H1 (cell line): Measurements from ENCODE around the gene ERCC6L. TPM values are rescaled to one million over a fixed set of nuclear protein-coding genes. Genes with fewer than 3 reads are reported as not detected.

Experiments used
- CTCF ChIA-PET: fragments of 300-600 bp; sonication (Branson Sonifier 250); formaldehyde crosslinking; loops from one replicate; lab custom pipeline; 2021; ENCODE audit not compliant: partially characterized antibody; lab: Charles Lee
- POLR2A ChIA-PET: fragments of 300-600 bp; sonication (Branson Sonifier 250); formaldehyde crosslinking; loops from one replicate; lab custom pipeline; 2021; ENCODE audit warnings: inconsistent platforms; ENCODE audit not compliant: partially characterized antibody; lab: Charles Lee
- DNase-seq, 2 experiments: peaks; one replicate each; pipeline versions ENCODE4 v3.0.0 to v3.0.0-alpha.2; 2010 to 2022; ENCODE audit warnings: low spot score in 2 of 2, low read depth in 1 of 2, mixed read lengths in 1 of 2
- FAIRE-seq: peaks from 2 replicates; lab custom pipeline; 2011; peaks lifted over from hg19 to GRCh38; lab: Jason Lieb, UNC
- H2AFZ ChIP-seq: 2 replicates; pipeline ENCODE4 v1.8.1; 2012; ENCODE audit warnings: low read length, inconsistent platforms
- H2AK5ac ChIP-seq: 2 replicates; pipeline ENCODE4 v1.6.1; 2013; ENCODE audit warnings: low read depth, low read length
- H2BK120ac ChIP-seq: replicated peaks from 2 replicates; pipeline ENCODE3; 2013; ENCODE audit warnings: low read depth, low read length, inconsistent platforms
- H2BK12ac ChIP-seq: 2 replicates; pipeline ENCODE4 v1.6.1; 2013; ENCODE audit warnings: low read depth, low read length
- H2BK15ac ChIP-seq: 2 replicates; pipeline ENCODE4 v1.6.1; 2013; ENCODE audit warnings: low read length
- H2BK20ac ChIP-seq: 2 replicates; pipeline ENCODE4 v1.6.1; 2013; ENCODE audit warnings: low read length
- H2BK5ac ChIP-seq: 2 replicates; pipeline ENCODE4 v1.6.1; 2013; ENCODE audit warnings: low read depth, low read length
- H3K14ac ChIP-seq: 2 replicates; pipeline ENCODE4 v1.6.1; 2013; ENCODE audit warnings: inconsistent platforms; ENCODE audit not compliant: insufficient read length
- H3K18ac ChIP-seq: 2 replicates; pipeline ENCODE4 v1.6.1; 2013; ENCODE audit warnings: low read length; ENCODE audit errors: extremely low read depth
- H3K23ac ChIP-seq: 2 replicates; pipeline ENCODE4 v1.6.1; 2013; ENCODE audit warnings: inconsistent platforms; ENCODE audit not compliant: insufficient read length
- H3K23me2 ChIP-seq: 2 replicates; pipeline ENCODE4 v1.6.1; 2013; ENCODE audit warnings: low read depth, low read length
- H3K27ac ChIP-seq: 2 replicates; pipeline ENCODE4 v1.6.1; 2011; ENCODE audit warnings: low read depth, low read length, inconsistent platforms
- H3K27me3 ChIP-seq, 4 experiments: replicated peaks in 1 of 4; 1 replicate in 1 of 4; 2 replicates in 3 of 4; pipeline versions ENCODE4 v1.6.1 to v1.8.1; 2011 to 2013; ENCODE audit warnings: low read length in 3 of 4, mild to moderate bottlenecking in 3 of 4, inconsistent platforms in 2 of 4, mixed read lengths in 2 of 4, moderate library complexity in 1 of 4; ENCODE audit not compliant: control insufficient read depth in 3 of 4, insufficient read depth in 3 of 4; ENCODE audit errors: extremely low read depth in 1 of 4
- H3K36me3 ChIP-seq, 4 experiments: 2 replicates each; pipeline versions ENCODE4 v1.6.1 to v1.8.1; 2011 to 2013; ENCODE audit warnings: mild to moderate bottlenecking in 4 of 4, low read length in 3 of 4, moderate library complexity in 2 of 4, control low read depth in 1 of 4, inconsistent platforms in 1 of 4; ENCODE audit not compliant: insufficient read depth in 4 of 4, control insufficient read depth in 2 of 4
- H3K4ac ChIP-seq: replicated peaks from 2 replicates; pipeline ENCODE3; 2013; ENCODE audit warnings: low read length, low read depth, mixed read lengths, inconsistent platforms; ENCODE audit not compliant: insufficient read length
- H3K4me1 ChIP-seq, 4 experiments: replicated peaks in 1 of 4; 1 replicate in 1 of 4; 2 replicates in 3 of 4; pipeline versions ENCODE4 v1.6.1 to v1.8.1; 2011 to 2013; ENCODE audit warnings: low read length in 3 of 4, inconsistent platforms in 2 of 4, mixed read lengths in 1 of 4; ENCODE audit not compliant: insufficient read depth in 4 of 4, control insufficient read depth in 3 of 4
- H3K4me2 ChIP-seq, 2 experiments: 2 replicates each; pipeline versions ENCODE4 v1.6.1 to v1.8.1; 2011 to 2013; ENCODE audit warnings: low read depth in 2 of 2, low read length in 2 of 2, control low read depth in 1 of 2, inconsistent platforms in 1 of 2, mild to moderate bottlenecking in 1 of 2; ENCODE audit not compliant: insufficient read depth in 1 of 2
- H3K4me3 ChIP-seq, 4 experiments: fragments of 200-600, 300-600 bp in 1 of 4; sonication (generic), shearing (Covaris generic), sonication (Bioruptor Twin) in 1 of 4; 2 replicates each; pipeline versions ENCODE4 v1.5.1 to v1.8.1; 2011 to 2016; ENCODE audit warnings: low read length in 4 of 4, low read depth in 3 of 4, control low read depth in 2 of 4, inconsistent platforms in 2 of 4, mild to moderate bottlenecking in 2 of 4, mixed read lengths in 1 of 4, moderate library complexity in 1 of 4; ENCODE audit not compliant: insufficient read depth in 2 of 4; ENCODE audit errors: extremely low read depth in 1 of 4
- H3K56ac ChIP-seq: replicated peaks from 2 replicates; pipeline ENCODE3; 2013; ENCODE audit warnings: low read depth, mild to moderate bottlenecking, mixed read lengths, low read length, inconsistent platforms; ENCODE audit not compliant: insufficient read length
- H3K79me1 ChIP-seq: 2 replicates; pipeline ENCODE4 v1.6.1; 2013; ENCODE audit warnings: low read depth, low read length, control low read depth
- H3K79me2 ChIP-seq, 2 experiments: 2 replicates each; pipeline versions ENCODE4 v1.6.1 to v1.8.1; 2012 to 2013; ENCODE audit warnings: low read length in 2 of 2, mild to moderate bottlenecking in 2 of 2, inconsistent platforms in 1 of 2; ENCODE audit not compliant: insufficient read depth in 2 of 2, control insufficient read depth in 1 of 2
- H3K9ac ChIP-seq, 4 experiments: replicated peaks in 1 of 4; 1 replicate in 1 of 4; 2 replicates in 3 of 4; pipeline versions ENCODE4 v1.6.1 to v1.8.1; 2011 to 2013; ENCODE audit warnings: low read depth in 3 of 4, low read length in 3 of 4, control low read depth in 2 of 4, mild to moderate bottlenecking in 2 of 4, moderate library complexity in 2 of 4, inconsistent platforms in 1 of 4; ENCODE audit errors: extremely low read depth in 1 of 4
- H3K9me3 ChIP-seq, 2 experiments: 2 replicates each; pipeline versions ENCODE4 v1.6.1 to v1.8.1; 2012 to 2013; ENCODE audit warnings: mild to moderate bottlenecking in 2 of 2, moderate library complexity in 2 of 2, control low read depth in 1 of 2, inconsistent platforms in 1 of 2, low read depth in 1 of 2, low read length in 1 of 2, mixed read lengths in 1 of 2; ENCODE audit not compliant: insufficient read depth in 2 of 2
- H4K20me1 ChIP-seq, 2 experiments: replicated peaks in 1 of 2; 2 replicates each; pipeline versions ENCODE3 to v1.8.1; 2011 to 2013; ENCODE audit warnings: inconsistent platforms in 2 of 2, low read length in 2 of 2, mild to moderate bottlenecking in 1 of 2; ENCODE audit not compliant: insufficient read depth in 2 of 2, control insufficient read depth in 1 of 2
- H4K5ac ChIP-seq: 2 replicates; pipeline ENCODE4 v1.6.1; 2013; ENCODE audit warnings: low read length, low read depth, mixed read lengths, inconsistent platforms; ENCODE audit not compliant: insufficient read length
- H4K8ac ChIP-seq: 2 replicates; pipeline ENCODE4 v1.8.0; 2013; ENCODE audit warnings: mild to moderate bottlenecking, moderate library complexity, low read length, inconsistent platforms; ENCODE audit not compliant: insufficient read depth; ENCODE audit errors: extremely low read depth
- H4K91ac ChIP-seq: replicated peaks from 2 replicates; pipeline ENCODE3; 2013; ENCODE audit warnings: low read length, mixed read lengths, inconsistent platforms; ENCODE audit not compliant: insufficient read length
- BACH1 ChIP-seq: IDR thresholded peaks from 2 replicates; pipeline ENCODE4 v1.6.1; 2012; ENCODE audit warnings: low read length, improper control_type of control experiment
- CBX8 ChIP-seq: fragments of 300-800, 300-1000 bp; sonication (generic); IDR thresholded peaks from 2 replicates; pipeline ENCODE4 v1.7.1; 2016; ENCODE audit warnings: low read depth, low read length, borderline replicate concordance
- CEBPB ChIP-seq: IDR thresholded peaks from 2 replicates; pipeline ENCODE4 v1.6.1; 2012; ENCODE audit warnings: low read depth, low read length
- CHD1 ChIP-seq: IDR thresholded peaks from 2 replicates; pipeline ENCODE4 v1.6.1; 2012; ENCODE audit warnings: low read depth, low read length, improper control_type of control experiment
- CTBP2 ChIP-seq: IDR thresholded peaks from 2 replicates; pipeline ENCODE4 v1.7.0; 2011; ENCODE audit warnings: borderline replicate concordance, mild to moderate bottlenecking, moderate library complexity, mixed read lengths, low read length; ENCODE audit not compliant: insufficient read depth, insufficient read length
- JUN ChIP-seq: IDR thresholded peaks from 2 replicates; pipeline ENCODE4 v1.6.1; 2011; ENCODE audit warnings: low read depth, mild to moderate bottlenecking, improper control_type of control experiment, low read length
- SP4 ChIP-seq: IDR thresholded peaks from 2 replicates; pipeline ENCODE4 v1.6.1; 2012; ENCODE audit warnings: low read length, inconsistent platforms
- SRF ChIP-seq: IDR thresholded peaks from 2 replicates; pipeline ENCODE4 v1.6.1; 2011; ENCODE audit warnings: mild to moderate bottlenecking, low read depth, low read length, moderate library complexity
- WGBS, 2 experiments: shearing (Covaris generic) in 1 of 2; methylation state at CpG; one replicate each; pipeline versions ENCODE4 v1.1.6 to v1.1.7; 2013 to 2015; ENCODE audit warnings: low lambda C conversion rate in 2 of 2, mixed read lengths in 2 of 2, inconsistent platforms in 1 of 2, low coverage in 1 of 2, missing lambda C conversion rate in 1 of 2; ENCODE audit not compliant: insufficient replicate concordance in 2 of 2, insufficient coverage in 1 of 2, insufficient read length in 1 of 2; ENCODE audit errors: extremely low coverage in 1 of 2, missing lambda C conversion rate in 1 of 2; 5-methylcytosine and 5-hydroxymethylcytosine counted together
- polyA plus RNA-seq, 7 experiments: library from polyadenylated mRNA; depleted of rRNA in 3 of 7; stranded (reverse) in 5 of 7; unstranded in 2 of 7; fragments of >200 nt in 5 of 7; fragments of 200-250 nt in 2 of 7; gene quantifications; 1 replicate in 5 of 7; 2 replicates in 1 of 7; 4 replicates in 1 of 7; pipeline versions ENCODE4 v1.2.1 to v1.2.3, GENCODE V29; 2011 to 2013; ENCODE audit warnings: missing spikeins in 2 of 7, mixed read lengths in 2 of 7
- total RNA-seq: library from RNA; stranded (reverse); fragmentation: NEBNext Ultra II Directional; extraction: Animal tissue kit (Norgen Biotek cat#: 25700); gene quantifications from 2 replicates; pipeline ENCODE4 v1.2.1, GENCODE V29; 2021

ERCC6L gene
- total and polyA plus RNA-seq, 2 of the 8 experiments (the other 6 are each of a cell fraction or from before 2014, with no cell fraction given): 4.0 to 23.9 TPM

DNA sequence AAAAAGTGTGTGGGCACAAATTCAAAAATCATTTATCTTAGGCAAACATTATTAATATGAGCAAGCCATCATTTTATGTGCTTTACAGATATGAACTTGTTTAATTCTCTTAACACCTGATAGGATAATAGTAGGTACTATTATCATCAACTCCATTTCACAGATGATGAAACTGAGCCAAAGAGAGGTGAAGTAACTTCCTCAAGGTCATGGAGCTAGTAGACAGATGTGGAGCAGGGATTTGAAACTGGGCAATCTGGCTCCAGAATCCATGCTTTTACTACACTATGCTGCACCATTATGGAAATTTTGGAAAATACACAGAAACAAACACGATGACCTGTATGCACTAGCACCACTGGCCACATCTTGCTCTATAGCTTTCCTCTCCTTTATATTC lies 58.3 kb downstream of the ERCC6L start:
- Histone ChIP-seq H4K8ac (no peak overlapping the region), H2BK15ac (no peak overlapping the region), H4K91ac (no peak overlapping the region), H3K4me3 (peak overlapping the region in 2 of 4 experiments; percentile 69 to 95; a peak in 2 of 8 replicates), H3K4ac (no peak overlapping the region), H2BK20ac (no peak overlapping the region), H4K5ac (no peak overlapping the region), H3K79me1 (peaks cover 3% of the 10 kb centered on the region), H2BK5ac (no peak overlapping the region), H2BK120ac (no peak overlapping the region), H3K27me3 (no peaks in the 10 kb centered on the region), H3K18ac (no peak overlapping the region), H3K14ac (no peak overlapping the region), H3K9ac (no peak overlapping the region), H3K56ac (no peak overlapping the region), H2AK5ac (no peak overlapping the region), H3K23me2 (no peaks in the 10 kb centered on the region), H2AFZ (0 out of 2 replicates have a peak overlapping the region, but pooled peaks have one; percentile 71), H3K79me2 (peaks cover 0 to 16% of the 10 kb centered on the region in 2 experiments; a peak in 3 of 4 replicates), H3K9me3 (peaks cover 0 to 5% of the 10 kb centered on the region in 2 experiments; a peak in 1 of 4 replicates), H3K27ac (no peak overlapping the region), H3K36me3 (no peaks in the 10 kb centered on the region), H4K20me1 (no peaks in the 10 kb centered on the region), H3K4me1 (peaks cover 0 to 5% (median 0%) of the 10 kb centered on the region in 4 experiments; a peak in 1 of 7 replicates), H3K23ac (no peak overlapping the region), H2BK12ac (no peak overlapping the region), H3K4me2 (peak overlapping the region; percentile 46 to 57; a peak in 2 of 4 replicates)
- ChIA-PET CTCF (interaction anchor here (1.0 to 1.4 kb wide), 3 partner anchors 53 to 270 kb away, joined by 3 to 4 read pairs (median 3); partner anchors contain the start of gene NHSL2), POLR2A (interaction anchor here (0.7 to 2.2 kb wide), 9 partner anchors 8 to 245 kb away, joined by 3 to 13 read pairs (median 5); partner anchors contain the start of genes ERCC6L and RPS4X)
- WGBS, 2 experiments: 92% methylated on average over 1 of the region's 1 CpG; no CpG with 5 or more reads in 1 of the 2 experiments
- DNase-seq (no peak), FAIRE-seq (no peak)
- no peak for TF ChIP-seq SRF
- TF ChIP-seq CTBP2: no peak
- TF ChIP-seq CHD1: no peak
- no peak for TF ChIP-seq JUN
- TF ChIP-seq CEBPB: no peak
- TF ChIP-seq CBX8: no peak
- TF ChIP-seq BACH1: no peak
- no peak for TF ChIP-seq SP4
